ENCODE results near the gene PLCB4. TPM values are rescaled to one million over a fixed set of nuclear protein-coding genes. Genes with fewer than 3 reads are reported as not detected.

PLCB4 gene
- total RNA-seq, 1 experiment from 2014 or later = 12.6 TPM

GRCh38 chr20:9298906-9299305 is 230.0 kb downstream of the PLCB4 start (continued):
- TF ChIP-seq RELA (CRISPR knock-in tag; IDR thresholded peaks at IDR 0.05; ENCODE audit: borderline replicate concordance) (no peak), NFE2L1 (CRISPR knock-in tag; IDR thresholded peaks at IDR 0.05) (no peak), RORB (CRISPR knock-in tag; IDR thresholded peaks at IDR 0.05) (no peak), ZNF281 (CRISPR knock-in tag; IDR thresholded peaks at IDR 0.05) (no peak), TCF7 (CRISPR knock-in tag; IDR thresholded peaks at IDR 0.05; ENCODE audit: low read depth) (no peak), EMX1 (CRISPR knock-in tag; IDR thresholded peaks at IDR 0.05) (no peak)

DNA sequence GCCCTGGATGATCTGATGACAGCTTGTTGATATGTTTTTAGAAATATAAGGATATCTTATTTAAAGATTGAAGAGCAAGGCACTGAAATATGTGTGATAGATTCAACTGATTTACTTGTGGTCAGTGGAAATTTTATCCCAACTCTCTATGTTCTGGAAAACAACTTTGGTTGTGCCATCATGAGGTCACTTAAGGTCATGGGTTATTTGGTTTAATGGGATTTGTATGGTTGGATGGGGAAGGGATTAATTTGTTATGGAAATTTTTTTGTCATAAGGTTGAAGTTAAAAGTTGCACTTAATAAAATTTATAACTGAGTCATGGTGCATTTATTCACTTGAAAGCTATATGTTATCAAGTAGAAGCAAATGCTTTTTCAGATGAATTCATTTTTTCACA is 231.2 kb downstream of the PLCB4 start:
- Mint-ChIP-seq H3K4me1 (no peaks in the 10 kb centered on the region), H3K9me3 (peaks cover 6% of the 10 kb centered on the region; the same call in 1 of the 2 replicates), H3K36me3 (no peaks in the 10 kb centered on the region), H3K27ac (no peak overlapping the region; the same call in 1 of the 2 replicates), H3K4me3 (no peak overlapping the region), H3K27me3 (ENCODE audit: low read depth) (no peaks in the 10 kb centered on the region)
- no peak for DNase-seq (ENCODE audit: low spot score)
- ChIA-PET CTCF (no interaction called here), POLR2A (no interaction called here)
- no peak for ATAC-seq
- TF ChIP-seq ERG (CRISPR knock-in tag; IDR thresholded peaks at IDR 0.05) = no peak
- no peak for TF ChIP-seq EMX1 (CRISPR knock-in tag; IDR thresholded peaks at IDR 0.05)
- TF ChIP-seq, protein P1, sequence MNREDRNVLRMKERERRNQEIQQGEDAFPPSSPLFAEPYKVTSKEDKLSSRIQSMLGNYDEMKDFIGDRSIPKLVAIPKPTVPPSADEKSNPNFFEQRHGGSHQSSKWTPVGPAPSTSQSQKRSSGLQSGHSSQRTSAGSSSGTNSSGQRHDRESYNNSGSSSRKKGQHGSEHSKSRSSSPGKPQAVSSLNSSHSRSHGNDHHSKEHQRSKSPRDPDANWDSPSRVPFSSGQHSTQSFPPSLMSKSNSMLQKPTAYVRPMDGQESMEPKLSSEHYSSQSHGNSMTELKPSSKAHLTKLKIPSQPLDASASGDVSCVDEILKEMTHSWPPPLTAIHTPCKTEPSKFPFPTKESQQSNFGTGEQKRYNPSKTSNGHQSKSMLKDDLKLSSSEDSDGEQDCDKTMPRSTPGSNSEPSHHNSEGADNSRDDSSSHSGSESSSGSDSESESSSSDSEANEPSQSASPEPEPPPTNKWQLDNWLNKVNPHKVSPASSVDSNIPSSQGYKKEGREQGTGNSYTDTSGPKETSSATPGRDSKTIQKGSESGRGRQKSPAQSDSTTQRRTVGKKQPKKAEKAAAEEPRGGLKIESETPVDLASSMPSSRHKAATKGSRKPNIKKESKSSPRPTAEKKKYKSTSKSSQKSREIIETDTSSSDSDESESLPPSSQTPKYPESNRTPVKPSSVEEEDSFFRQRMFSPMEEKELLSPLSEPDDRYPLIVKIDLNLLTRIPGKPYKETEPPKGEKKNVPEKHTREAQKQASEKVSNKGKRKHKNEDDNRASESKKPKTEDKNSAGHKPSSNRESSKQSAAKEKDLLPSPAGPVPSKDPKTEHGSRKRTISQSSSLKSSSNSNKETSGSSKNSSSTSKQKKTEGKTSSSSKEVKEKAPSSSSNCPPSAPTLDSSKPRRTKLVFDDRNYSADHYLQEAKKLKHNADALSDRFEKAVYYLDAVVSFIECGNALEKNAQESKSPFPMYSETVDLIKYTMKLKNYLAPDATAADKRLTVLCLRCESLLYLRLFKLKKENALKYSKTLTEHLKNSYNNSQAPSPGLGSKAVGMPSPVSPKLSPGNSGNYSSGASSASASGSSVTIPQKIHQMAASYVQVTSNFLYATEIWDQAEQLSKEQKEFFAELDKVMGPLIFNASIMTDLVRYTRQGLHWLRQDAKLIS (CRISPR knock-in tag; IDR thresholded peaks at IDR 0.05; ENCODE audit: borderline replicate concordance) = no peak
- no peak for TF ChIP-seq HMGXB4 (CRISPR knock-in tag; IDR thresholded peaks at IDR 0.05)
- no peak for TF ChIP-seq SP1 (CRISPR knock-in tag; conservative IDR thresholded peaks at IDR 0.05)
- no peak for TF ChIP-seq FOXP4 (CRISPR knock-in tag; IDR thresholded peaks at IDR 0.05)
- TF ChIP-seq, protein P2, sequence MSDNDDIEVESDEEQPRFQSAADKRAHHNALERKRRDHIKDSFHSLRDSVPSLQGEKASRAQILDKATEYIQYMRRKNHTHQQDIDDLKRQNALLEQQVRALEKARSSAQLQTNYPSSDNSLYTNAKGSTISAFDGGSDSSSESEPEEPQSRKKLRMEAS (CRISPR knock-in tag; IDR thresholded peaks at IDR 0.05) = no peak
- no peak for TF ChIP-seq NFATC4 (CRISPR knock-in tag; IDR thresholded peaks at IDR 0.05)
- no peak for TF ChIP-seq ZNF138 (CRISPR knock-in tag; conservative IDR thresholded peaks at IDR 0.05)
- no peak for TF ChIP-seq NFYB (CRISPR knock-in tag; conservative IDR thresholded peaks at IDR 0.05; ENCODE audit: low read depth)
- TF ChIP-seq ZNF281 (CRISPR knock-in tag; IDR thresholded peaks at IDR 0.05) = no peak
- TF ChIP-seq, protein P3, sequence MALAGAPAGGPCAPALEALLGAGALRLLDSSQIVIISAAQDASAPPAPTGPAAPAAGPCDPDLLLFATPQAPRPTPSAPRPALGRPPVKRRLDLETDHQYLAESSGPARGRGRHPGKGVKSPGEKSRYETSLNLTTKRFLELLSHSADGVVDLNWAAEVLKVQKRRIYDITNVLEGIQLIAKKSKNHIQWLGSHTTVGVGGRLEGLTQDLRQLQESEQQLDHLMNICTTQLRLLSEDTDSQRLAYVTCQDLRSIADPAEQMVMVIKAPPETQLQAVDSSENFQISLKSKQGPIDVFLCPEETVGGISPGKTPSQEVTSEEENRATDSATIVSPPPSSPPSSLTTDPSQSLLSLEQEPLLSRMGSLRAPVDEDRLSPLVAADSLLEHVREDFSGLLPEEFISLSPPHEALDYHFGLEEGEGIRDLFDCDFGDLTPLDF (CRISPR knock-in tag; IDR thresholded peaks at IDR 0.05) = no peak
- TF ChIP-seq TP53 (CRISPR knock-in tag; IDR thresholded peaks at IDR 0.05) = no peak
- TF ChIP-seq JAZF1 (CRISPR knock-in tag; IDR thresholded peaks at IDR 0.05) = no peak
- TF ChIP-seq ZNF219 (CRISPR knock-in tag; IDR thresholded peaks at IDR 0.05; ENCODE audit: borderline replicate concordance) = no peak

Data from WTC11 (cell line).